Measurements from ENCODE around the gene C17orf107. TPM values are rescaled to one million over a fixed set of nuclear protein-coding genes. Genes with fewer than 3 reads are reported as not detected.
A peak's percentile ranks its signal among the peaks of the same experiment; 100 is the strongest.

The C17orf107 gene
- total and polyA plus RNA-seq, 2 of the 13 experiments (the other 11 are each of a cell fraction or from before 2014, with no cell fraction given): 0.20 to 0.59 TPM

GRCh38 chr17:4939796-4940554, 40.6 kb downstream of the C17orf107 start, which contains the start of the genes RNF167 and SLC25A11 (continued):
- TF ChIP-seq ZBTB10 (CRISPR knock-in tag; IDR thresholded peaks at IDR 0.05; ENCODE audit: borderline replicate concordance): 0 out of 2 replicates have a peak, but pooled peaks have one; percentile 41
- TF ChIP-seq ZNF564 (CRISPR knock-in tag; IDR thresholded peaks at IDR 0.05): peak; percentile 48; the same call in 1 of the 2 replicates
- no peak for TF ChIP-seq RBAK (CRISPR knock-in tag; IDR thresholded peaks at IDR 0.05)
- TF ChIP-seq, protein P1, sequence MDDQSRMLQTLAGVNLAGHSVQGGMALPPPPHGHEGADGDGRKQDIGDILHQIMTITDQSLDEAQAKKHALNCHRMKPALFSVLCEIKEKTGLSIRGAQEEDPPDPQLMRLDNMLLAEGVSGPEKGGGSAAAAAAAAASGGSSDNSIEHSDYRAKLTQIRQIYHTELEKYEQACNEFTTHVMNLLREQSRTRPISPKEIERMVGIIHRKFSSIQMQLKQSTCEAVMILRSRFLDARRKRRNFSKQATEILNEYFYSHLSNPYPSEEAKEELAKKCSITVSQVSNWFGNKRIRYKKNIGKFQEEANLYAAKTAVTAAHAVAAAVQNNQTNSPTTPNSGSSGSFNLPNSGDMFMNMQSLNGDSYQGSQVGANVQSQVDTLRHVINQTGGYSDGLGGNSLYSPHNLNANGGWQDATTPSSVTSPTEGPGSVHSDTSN (CRISPR knock-in tag; IDR thresholded peaks at IDR 0.05; ENCODE audit: borderline replicate concordance): no peak
- no peak for TF ChIP-seq ZNF576 (CRISPR knock-in tag; IDR thresholded peaks at IDR 0.05)
- TF ChIP-seq ZNF264 (CRISPR knock-in tag; IDR thresholded peaks at IDR 0.05): no peak
- no peak for TF ChIP-seq MIXL1 (CRISPR knock-in tag; IDR thresholded peaks at IDR 0.05)
- TF ChIP-seq ISX (CRISPR knock-in tag; conservative IDR thresholded peaks at IDR 0.05): no peak
- TF ChIP-seq ATRX (CRISPR knock-in tag; IDR thresholded peaks at IDR 0.05; ENCODE audit: borderline replicate concordance): no peak
- no peak for TF ChIP-seq ZBTB20 (CRISPR knock-in tag; IDR thresholded peaks at IDR 0.05; ENCODE audit: borderline replicate concordance, low read depth)
- TF ChIP-seq ZNF790 (CRISPR knock-in tag; IDR thresholded peaks at IDR 0.05; ENCODE audit: borderline replicate concordance): no peak
- TF ChIP-seq GABPB1 (CRISPR knock-in tag; IDR thresholded peaks at IDR 0.05): peak; percentile 88
- TF ChIP-seq, protein P2, sequence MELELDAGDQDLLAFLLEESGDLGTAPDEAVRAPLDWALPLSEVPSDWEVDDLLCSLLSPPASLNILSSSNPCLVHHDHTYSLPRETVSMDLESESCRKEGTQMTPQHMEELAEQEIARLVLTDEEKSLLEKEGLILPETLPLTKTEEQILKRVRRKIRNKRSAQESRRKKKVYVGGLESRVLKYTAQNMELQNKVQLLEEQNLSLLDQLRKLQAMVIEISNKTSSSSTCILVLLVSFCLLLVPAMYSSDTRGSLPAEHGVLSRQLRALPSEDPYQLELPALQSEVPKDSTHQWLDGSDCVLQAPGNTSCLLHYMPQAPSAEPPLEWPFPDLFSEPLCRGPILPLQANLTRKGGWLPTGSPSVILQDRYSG (CRISPR knock-in tag; IDR thresholded peaks at IDR 0.05): no peak
- TF ChIP-seq PHB2 (IDR thresholded peaks at IDR 0.05; ENCODE audit: partially characterized antibody): no peak
- TF ChIP-seq, protein P3, sequence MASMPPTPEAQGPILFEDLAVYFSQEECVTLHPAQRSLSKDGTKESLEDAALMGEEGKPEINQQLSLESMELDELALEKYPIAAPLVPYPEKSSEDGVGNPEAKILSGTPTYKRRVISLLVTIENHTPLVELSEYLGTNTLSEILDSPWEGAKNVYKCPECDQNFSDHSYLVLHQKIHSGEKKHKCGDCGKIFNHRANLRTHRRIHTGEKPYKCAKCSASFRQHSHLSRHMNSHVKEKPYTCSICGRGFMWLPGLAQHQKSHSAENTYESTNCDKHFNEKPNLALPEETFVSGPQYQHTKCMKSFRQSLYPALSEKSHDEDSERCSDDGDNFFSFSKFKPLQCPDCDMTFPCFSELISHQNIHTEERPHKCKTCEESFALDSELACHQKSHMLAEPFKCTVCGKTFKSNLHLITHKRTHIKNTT (CRISPR knock-in tag; IDR thresholded peaks at IDR 0.05): no peak
- no peak for TF ChIP-seq FOXO1 (CRISPR knock-in tag; IDR thresholded peaks at IDR 0.05)
- TF ChIP-seq, protein P4, sequence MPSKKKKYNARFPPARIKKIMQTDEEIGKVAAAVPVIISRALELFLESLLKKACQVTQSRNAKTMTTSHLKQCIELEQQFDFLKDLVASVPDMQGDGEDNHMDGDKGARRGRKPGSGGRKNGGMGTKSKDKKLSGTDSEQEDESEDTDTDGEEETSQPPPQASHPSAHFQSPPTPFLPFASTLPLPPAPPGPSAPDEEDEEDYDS (CRISPR knock-in tag; IDR thresholded peaks at IDR 0.05): peak; percentile 15
- TF ChIP-seq ZBTB33 (CRISPR knock-in tag; IDR thresholded peaks at IDR 0.05): no peak
- TF ChIP-seq ZNF101 (CRISPR knock-in tag; IDR thresholded peaks at IDR 0.05; ENCODE audit: borderline replicate concordance, low read depth): no peak
- TF ChIP-seq, protein P5, sequence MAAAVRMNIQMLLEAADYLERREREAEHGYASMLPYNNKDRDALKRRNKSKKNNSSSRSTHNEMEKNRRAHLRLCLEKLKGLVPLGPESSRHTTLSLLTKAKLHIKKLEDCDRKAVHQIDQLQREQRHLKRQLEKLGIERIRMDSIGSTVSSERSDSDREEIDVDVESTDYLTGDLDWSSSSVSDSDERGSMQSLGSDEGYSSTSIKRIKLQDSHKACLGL (CRISPR knock-in tag; IDR thresholded peaks at IDR 0.05): no peak

All from HepG2 (cell line).